GM12878 (cell line): Measurements from ENCODE around the gene SSUH2. TPM values are rescaled to one million over a fixed set of nuclear protein-coding genes. Genes with fewer than 3 reads are reported as not detected.

Experiments used
- ATAC-seq: fragments of 200-7000 bp; cut with Tn5 transposase; 3 replicates; pipeline ENCODE4 v1.9.1; 2020; ENCODE audit warnings: mild to moderate bottlenecking, moderate library complexity
- BruUV-seq: library from RNA; stranded (reverse); fragments of 400-500 nt; replicated peaks from 2 replicates; lab custom pipeline; 2021; lab: Mats Ljungman, UMichigan
- CTCF ChIA-PET: fragments of 300-600 bp; sonication (Branson Sonifier 250); formaldehyde crosslinking; extraction: SDS; loops from one replicate; lab custom pipeline; 2021; ENCODE audit warnings: inconsistent platforms; lab: Yijun Ruan, JAX
- POLR2A ChIA-PET: fragments of 350-600 bp; formaldehyde crosslinking; extraction: SDS; loops from one replicate; lab custom pipeline; 2021; ENCODE audit warnings: inconsistent platforms; lab: Charles Lee
- RAD21 ChIA-PET: fragments of 300-600 bp; sonication (Branson Sonifier 250); formaldehyde crosslinking; loops from one replicate; lab custom pipeline; 2023; ENCODE audit warnings: antibody characterized with exemption; ENCODE audit not compliant: unreplicated experiment; lab: Charles Lee
- SMC1A ChIA-PET: fragments of 300-600 bp; sonication (Branson Sonifier 250); formaldehyde crosslinking; loops from one replicate; lab custom pipeline; 2023; ENCODE audit not compliant: unreplicated experiment, uncharacterized antibody; lab: Charles Lee
- DNase-seq: peaks from one replicate; pipeline ENCODE4 v3.0.0-alpha.2; 2011; ENCODE audit warnings: low read depth, low spot score
- FAIRE-seq: peaks from 3 replicates; lab custom pipeline; 2011; peaks lifted over from hg19 to GRCh38; lab: Jason Lieb, UNC
- H2AFZ ChIP-seq: 2 replicates; pipeline ENCODE4 v1.6.0; 2011; ENCODE audit warnings: low read depth, low read length, control low read depth; ENCODE audit not compliant: control insufficient read depth
- H3K27ac ChIP-seq: 2 replicates; pipeline ENCODE4 v1.5.1; 2011; ENCODE audit warnings: control low read depth; ENCODE audit not compliant: control insufficient read depth, insufficient read depth
- H3K27me3 ChIP-seq, 2 experiments: replicated peaks in 1 of 2; 2 replicates each; pipeline versions ENCODE4 v1.6.0 to v1.6.1; 2011; ENCODE audit warnings: low read length in 1 of 2; ENCODE audit not compliant: control insufficient read depth in 2 of 2, insufficient read depth in 2 of 2
- H3K36me3 ChIP-seq, 2 experiments: 2 replicates each; pipeline ENCODE4 v1.5.1; 2011; ENCODE audit warnings: low read length in 1 of 2; ENCODE audit not compliant: control insufficient read depth in 2 of 2, insufficient read depth in 2 of 2
- H3K4me1 ChIP-seq: 2 replicates; pipeline ENCODE4 v1.6.1; 2011; ENCODE audit warnings: mild to moderate bottlenecking, low read length, moderate library complexity, mixed read lengths; ENCODE audit not compliant: control insufficient read depth, insufficient read depth
- H3K4me2 ChIP-seq: 2 replicates; pipeline ENCODE4 v1.6.0; 2011; ENCODE audit warnings: control low read depth; ENCODE audit not compliant: control insufficient read depth, insufficient read depth
- H3K4me3 ChIP-seq: fragments of 200-600 bp; sonication (generic); 2 replicates; pipeline ENCODE4 v1.5.1; 2016
- H3K79me2 ChIP-seq: 2 replicates; pipeline ENCODE4 v1.6.0; 2011; ENCODE audit warnings: low read length; ENCODE audit not compliant: control insufficient read depth, insufficient read depth
- H3K9ac ChIP-seq: 2 replicates; pipeline ENCODE4 v1.8.0; 2011; ENCODE audit warnings: low read length, control low read depth, mixed read lengths; ENCODE audit not compliant: control insufficient read depth, insufficient read depth
- H3K9me3 ChIP-seq: replicated peaks from 3 replicates; pipeline ENCODE4 v1.5.1; 2011; ENCODE audit warnings: mild to moderate bottlenecking, low read length; ENCODE audit not compliant: control insufficient read depth, insufficient read depth
- H4K20me1 ChIP-seq: 2 replicates; pipeline ENCODE4 v1.6.0; 2011; ENCODE audit not compliant: control insufficient read depth, insufficient read depth
- BRCA1 ChIP-seq: IDR thresholded peaks from 2 replicates; pipeline ENCODE4 v1.6.1; 2011; ENCODE audit warnings: low read depth, low read length, improper control_type of control experiment
- E2F4 ChIP-seq: IDR thresholded peaks from 2 replicates; pipeline ENCODE4 v1.6.1; 2012; ENCODE audit warnings: low read depth, low read length, improper control_type of control experiment
- FOXK2 ChIP-seq: fragments of 450-650 bp; IDR thresholded peaks from 2 replicates; pipeline ENCODE4 v1.6.1; 2017; ENCODE audit warnings: mild to moderate bottlenecking, moderate library complexity
- GATAD2B ChIP-seq: fragments of 450-650 bp; conservative IDR thresholded peaks from 2 replicates; pipeline ENCODE4 v1.6.1; 2017; ENCODE audit warnings: low read depth, mild to moderate bottlenecking, moderate library complexity
- HDAC6 ChIP-seq: fragments of 200-600 bp; sonication (generic); IDR thresholded peaks from one replicate; pipeline ENCODE4 v1.8.0; 2017; ENCODE audit warnings: antibody characterized with exemption; ENCODE audit not compliant: unreplicated experiment
- IRF5 ChIP-seq: fragments of 450-650 bp; IDR thresholded peaks from 2 replicates; pipeline ENCODE4 v1.6.1; 2017; ENCODE audit warnings: borderline replicate concordance
- JUND ChIP-seq: IDR thresholded peaks from 2 replicates; pipeline ENCODE4 v1.6.1; 2012; ENCODE audit warnings: low read depth, mild to moderate bottlenecking, low read length, improper control_type of control experiment, moderate library complexity
- LARP7 ChIP-seq: fragments of 450-650 bp; IDR thresholded peaks from 2 replicates; pipeline ENCODE4 v1.6.1; 2017; ENCODE audit warnings: mild to moderate bottlenecking
- MEF2A ChIP-seq: IDR thresholded peaks from 2 replicates; pipeline ENCODE4 v1.6.1; 2011; ENCODE audit warnings: low read depth, mild to moderate bottlenecking, low read length, moderate library complexity; ENCODE audit not compliant: insufficient read depth
- MLLT1 ChIP-seq: fragments of 450-650 bp; IDR thresholded peaks from 2 replicates; pipeline ENCODE4 v1.6.1; 2016; ENCODE audit warnings: mild to moderate bottlenecking
- MTA2 ChIP-seq: fragments of 450-650 bp; IDR thresholded peaks from 2 replicates; pipeline ENCODE4 v1.6.1; 2016; ENCODE audit warnings: low read depth, mild to moderate bottlenecking, moderate library complexity
- NKRF ChIP-seq: fragments of 450-650 bp; conservative IDR thresholded peaks from 2 replicates; pipeline ENCODE4 v1.6.1; 2017; ENCODE audit warnings: mild to moderate bottlenecking, moderate library complexity
- NRF1 ChIP-seq: conservative IDR thresholded peaks from 2 replicates; pipeline ENCODE4 v1.6.1; 2011; ENCODE audit warnings: mild to moderate bottlenecking, low read depth, low read length, improper control_type of control experiment
- SIN3A ChIP-seq: IDR thresholded peaks from 2 replicates; pipeline ENCODE4 v1.6.1; 2012; ENCODE audit warnings: low read depth, low read length, improper control_type of control experiment
- ZZZ3 ChIP-seq: IDR thresholded peaks from 2 replicates; pipeline ENCODE4 v1.6.1; 2011; ENCODE audit warnings: low read depth; ENCODE audit not compliant: control insufficient read depth, insufficient read length
- WGBS: methylation state at CpG from one replicate; pipeline ENCODE4 v1.1.6; 2016; ENCODE audit warnings: low lambda C conversion rate; ENCODE audit not compliant: insufficient replicate concordance, insufficient coverage; ENCODE audit errors: missing lambda C conversion rate; 5-methylcytosine and 5-hydroxymethylcytosine counted together
- in situ Hi-C: fragments of 300-500 bp; cut with MboI; formaldehyde crosslinking; loops from 9 replicates; pipeline ENCODE4 v1.14.3; 2018; ENCODE audit warnings: mixed read lengths
- intact Hi-C: fragments of 100-400 bp; cut with micrococcal nuclease; formaldehyde crosslinking; loops from one replicate; pipeline ENCODE4 v1.14.2; 2022; ENCODE audit not compliant: unreplicated experiment
- polyA plus RNA-seq, 11 experiments: library from polyadenylated mRNA; depleted of rRNA in 4 of 11; unstranded in 6 of 11; stranded (reverse) in 5 of 11; fragments of >200 nt; fragmentation: Nextera tagmentation in 4 of 11; fragmentation: Illumina TruSeq in 1 of 11; extraction: Ambion mirVana in 4 of 11; extraction: Trizol in 1 of 11; gene quantifications; 1 replicate in 1 of 11; 2 replicates in 10 of 11; pipeline versions ENCODE4 v1.2.1 to v1.2.3, GENCODE V29; 2011 to 2016; ENCODE audit warnings: inconsistent platforms in 2 of 11, missing spikeins in 2 of 11, low read depth in 1 of 11
- total RNA-seq, 4 experiments: library from RNA; depleted of rRNA in 3 of 4; stranded (reverse); fragments of >200 nt in 3 of 4; fragmentation: Illumina TruSeq in 1 of 4; extraction: Trizol in 1 of 4; gene quantifications; 2 replicates each; pipeline versions ENCODE4 v1.2.1 to v1.2.3, GENCODE V29; 2013 to 2021

The SSUH2 gene
- total and polyA plus RNA-seq, 10 of the 15 experiments (the other 5 are each of a cell fraction or from before 2014, with no cell fraction given): 0.09 to 0.26 TPM; not detected in 8

GRCh38 chr3:8659242-8659641, 14.6 kb upstream of the SSUH2 start:
- RAD21 ChIA-PET: no interaction called here

More at GRCh38 chr3:8659242-8659641, 14.6 kb upstream of the SSUH2 start:
- no peaks in the 10 kb centered on the region for H3K36me3 ChIP-seq
- H3K4me1 ChIP-seq: peaks cover 12% of the 10 kb centered on the region
- no peak for FAIRE-seq
- no peaks in the 10 kb centered on the region for H3K27me3 ChIP-seq
- intact Hi-C loops: no loop called here
- DNase-seq: no peak
- H3K27ac ChIP-seq: no peak overlapping the region
- H3K79me2 ChIP-seq: no peaks in the 10 kb centered on the region
- ChIA-PET SMC1A (no interaction called here), CTCF (interaction anchor here (1.4 kb wide), 1 partner anchor 156 kb away, joined by 3 read pairs; no protein-coding TSS in a partner anchor), POLR2A (no interaction called here)
- no peaks in the 10 kb centered on the region for H4K20me1 ChIP-seq
- in situ Hi-C loops: no loop called here
- WGBS: 29% methylated on average over 4 of the region's 4 CpGs
- no peak overlapping the region for H2AFZ ChIP-seq
- H3K4me2 ChIP-seq: no peak overlapping the region
- no peak overlapping the region for H3K9ac ChIP-seq
- no peak for TF ChIP-seq MEF2A
- TF ChIP-seq IRF5: no peak
- TF ChIP-seq FOXK2: no peak
- TF ChIP-seq LARP7: no peak
- TF ChIP-seq GATAD2B: no peak
- no peak for TF ChIP-seq BRCA1
- no peak for TF ChIP-seq ZZZ3
- TF ChIP-seq NKRF: no peak
- no peak for TF ChIP-seq JUND
- TF ChIP-seq MLLT1: no peak
- TF ChIP-seq SIN3A: no peak
- no peak for TF ChIP-seq MTA2
- no peak for TF ChIP-seq HDAC6
- TF ChIP-seq E2F4: no peak
- no peak for TF ChIP-seq NRF1
- ATAC-seq: no peak
- no TSS peak for BruUV-seq
- H3K9me3 ChIP-seq: no peaks in the 10 kb centered on the region
- H3K4me3 ChIP-seq: no peak overlapping the region
